ENCODE data around the gene SOWAHA.
A peak's percentile ranks its signal among the peaks of the same experiment; 100 is the strongest.

SOWAHA gene

DNA sequence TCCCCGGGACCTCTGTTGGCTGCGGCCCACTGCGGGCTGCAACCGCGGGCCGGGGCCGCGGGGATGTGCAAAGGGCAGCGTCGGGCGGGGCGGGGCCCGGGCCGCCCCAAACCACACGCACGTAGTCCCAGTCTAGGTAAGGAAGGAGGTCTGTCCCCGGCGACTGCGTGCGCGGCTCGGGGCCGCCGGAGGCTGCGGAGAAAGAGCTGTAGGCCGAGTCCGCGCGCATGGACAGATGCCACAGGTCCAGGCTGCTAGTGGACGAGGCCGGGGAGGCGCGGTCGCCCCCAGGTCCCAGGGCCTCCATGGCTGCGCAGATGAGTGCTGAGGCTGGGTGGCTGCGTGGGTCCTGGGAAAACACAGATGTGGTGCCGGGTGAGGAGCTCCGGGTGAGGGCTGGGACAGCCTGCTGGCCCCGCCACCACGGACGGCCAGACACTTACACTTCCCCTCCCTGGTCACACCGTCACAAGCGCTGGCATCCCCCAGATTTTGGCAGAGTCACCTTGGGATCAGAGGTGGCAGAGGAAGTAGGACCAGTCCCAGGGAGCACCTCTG, 12.8 kb downstream of the SOWAHA start:
- DNase-seq (ENCODE audit: low read depth) = no peak

- DNase-seq (ENCODE audit: low read depth) = no peak
These were observed 13.5 kb downstream of the SOWAHA start for GRCh38 chr5:132826424-132827082.

- no peak for DNase-seq (ENCODE audit: low read depth)
These were observed 15.0 kb downstream of the SOWAHA start for GRCh38 chr5:132827943-132828673.

GRCh38 chr5:132828846-132829494, 15.9 kb downstream of the SOWAHA start:
- no peak for DNase-seq (ENCODE audit: low read depth)

GRCh38 chr5:132829742-132830435, 16.8 kb downstream of the SOWAHA start:
- DNase-seq (ENCODE audit: low read depth) = peak; percentile 25

- peak; percentile 41 for DNase-seq (ENCODE audit: low read depth)
These were observed 17.5 kb downstream of the SOWAHA start, which contains the start of gene SHROOM1 for GRCh38 chr5:132830436-132831094. Gene SHROOM1, minus strand, starts transcription at chr5:132830647. Its CDS starts 4,507 bp downstream, at chr5:132826140.

DNA sequence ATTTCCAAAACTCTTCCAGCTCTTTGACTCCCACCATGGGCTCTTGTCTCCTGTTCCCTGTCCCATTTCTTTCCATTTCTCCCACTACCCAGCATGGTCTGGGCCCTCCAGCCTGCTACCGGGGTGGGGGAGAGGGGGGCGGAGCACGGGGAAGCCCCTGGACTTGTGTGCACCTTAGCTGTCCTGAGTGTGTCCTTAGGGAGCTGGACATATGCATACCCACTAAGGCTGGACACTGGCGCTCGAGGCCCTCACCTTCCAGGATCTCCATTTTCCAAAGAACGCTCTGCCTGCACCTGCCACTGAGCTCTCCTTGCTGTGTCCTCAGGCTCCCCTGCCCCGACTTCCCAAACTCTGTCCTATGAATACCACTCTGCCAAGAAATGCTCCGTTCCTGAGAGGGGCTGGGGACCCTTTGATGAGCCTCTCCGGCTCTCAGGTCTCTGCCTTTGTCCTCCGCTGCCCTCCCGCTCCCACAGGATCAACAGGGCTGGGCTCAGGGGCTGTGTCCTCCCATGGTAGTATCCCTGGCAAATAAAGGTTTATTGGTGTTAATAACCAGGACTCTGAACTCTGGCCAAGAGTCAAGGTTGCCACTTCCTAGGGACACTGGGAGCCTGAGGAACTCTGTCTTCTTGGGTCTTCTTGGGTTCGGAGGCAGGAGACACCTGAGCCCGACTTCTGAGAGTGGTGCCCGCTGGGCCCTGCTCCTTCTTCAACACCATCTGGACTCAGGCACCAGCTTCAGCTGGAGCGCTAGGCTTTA, 18.2 kb downstream of the SOWAHA start:
- no peak for DNase-seq (ENCODE audit: low read depth)

GRCh38 chr5:132832612-132833011, 19.5 kb downstream of the SOWAHA start:
- DNase-seq (ENCODE audit: low read depth) = no peak

GRCh38 chr5:132834057-132834456, 21.0 kb downstream of the SOWAHA start:
- DNase-seq (ENCODE audit: low read depth) = no peak

GRCh38 chr5:132836852-132837251, 23.8 kb downstream of the SOWAHA start:
- no peak for DNase-seq (ENCODE audit: low read depth)

DNA sequence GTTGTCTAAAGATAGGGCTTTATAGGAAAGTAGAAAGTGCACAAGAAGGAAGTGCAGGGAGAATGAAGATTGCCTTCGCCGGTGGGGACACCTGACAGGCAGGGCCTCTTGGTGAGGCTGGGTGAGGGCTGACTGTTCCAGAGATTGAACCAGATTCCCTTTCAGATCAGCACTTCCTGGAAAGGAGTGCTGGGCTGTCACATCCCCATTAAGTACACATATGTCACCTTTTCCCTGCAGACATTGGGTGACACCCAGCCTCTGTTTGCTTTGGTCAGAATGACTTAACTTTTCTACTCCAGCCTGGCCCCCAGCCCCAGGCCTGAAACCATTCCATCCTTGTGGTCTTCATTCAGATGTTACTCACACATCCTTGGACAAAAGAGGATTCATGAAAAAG, 24.8 kb downstream of the SOWAHA start:
- no peak for DNase-seq (ENCODE audit: low read depth)

DNA sequence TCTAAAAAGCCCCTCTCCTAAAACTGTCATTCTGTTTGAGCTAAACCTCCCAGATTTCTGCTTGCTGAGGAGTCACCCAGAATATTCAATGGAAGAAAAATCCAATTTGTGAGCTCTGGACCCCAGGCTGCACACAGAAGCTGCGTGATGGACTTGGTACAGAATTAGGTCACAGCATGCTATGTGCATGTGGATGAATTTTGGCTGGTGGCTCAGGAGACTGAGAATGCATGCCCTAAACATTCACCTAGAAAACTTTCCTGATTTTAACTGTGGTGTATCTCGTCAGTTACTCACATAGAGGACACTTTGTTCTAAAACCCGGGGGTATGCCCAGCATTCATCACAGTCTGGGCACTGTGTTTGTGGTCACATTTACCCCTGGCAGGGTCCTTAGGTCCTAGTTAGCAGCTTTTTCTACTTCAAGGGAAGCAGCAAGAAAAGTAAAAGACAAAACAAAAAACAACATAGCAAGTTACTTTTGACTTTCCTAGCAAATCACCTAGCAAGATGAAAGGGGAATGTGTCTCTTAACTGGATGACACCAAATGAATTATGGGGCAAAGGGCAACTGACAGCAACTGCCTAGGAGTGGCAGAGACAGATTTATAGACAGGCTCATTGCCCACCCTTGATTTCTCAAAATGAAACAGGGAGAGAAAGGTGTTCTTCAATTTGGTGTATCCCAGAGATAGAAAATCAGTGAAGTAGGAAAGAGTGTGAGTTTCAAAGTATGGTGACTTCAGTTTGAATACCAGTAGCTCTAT, 25.6 kb downstream of the SOWAHA start:
- no peak for DNase-seq (ENCODE audit: low read depth)

GRCh38 chr5:132839426-132840301, 26.6 kb downstream of the SOWAHA start:
- no peak for DNase-seq (ENCODE audit: low read depth)

- DNase-seq (ENCODE audit: low read depth) = no peak
These were observed 27.2 kb downstream of the SOWAHA start for GRCh38 chr5:132840313-132840712.

- DNase-seq (ENCODE audit: low read depth) = no peak
These were observed 27.8 kb downstream of the SOWAHA start for GRCh38 chr5:132840896-132841295.

DNA sequence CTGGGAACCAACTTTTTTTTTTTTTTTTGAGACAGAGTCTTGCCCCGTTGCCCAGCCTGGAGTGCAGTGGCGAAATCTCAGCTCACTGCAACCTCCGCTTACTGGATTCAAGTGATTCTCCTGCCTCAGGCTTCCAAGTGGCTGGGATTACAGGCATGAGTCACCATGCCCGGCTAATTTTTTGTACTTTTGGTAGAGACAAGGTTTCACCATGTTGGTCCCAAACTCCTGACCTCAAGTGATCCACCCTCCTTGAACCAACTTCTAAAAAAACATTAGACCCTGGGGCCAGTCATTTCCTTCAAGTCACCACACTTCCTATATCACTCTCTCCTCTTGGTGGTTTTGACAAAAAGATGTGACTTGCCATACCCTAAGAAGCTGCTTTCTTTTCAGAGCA, 28.2 kb downstream of the SOWAHA start:
- DNase-seq (ENCODE audit: low read depth) = no peak

DNA sequence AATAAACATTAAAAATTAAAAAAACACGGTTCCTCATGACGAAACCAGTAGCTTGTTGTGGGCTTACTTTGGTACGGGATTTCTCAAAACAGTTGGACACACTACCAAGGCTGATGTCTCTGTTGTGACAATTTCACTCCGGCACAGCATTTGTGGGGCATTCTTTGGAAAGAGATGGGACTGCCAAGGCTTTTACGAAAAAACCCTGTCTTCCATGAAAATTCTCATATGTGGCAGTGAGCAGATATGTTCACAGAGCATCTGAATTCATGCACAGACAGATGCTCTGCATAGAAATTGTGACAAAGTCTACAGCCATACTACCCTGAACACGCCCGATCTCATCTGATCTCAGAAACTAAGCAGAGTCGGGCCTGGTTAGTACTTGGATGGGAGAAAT, 35.2 kb downstream of the SOWAHA start:
- no peak for DNase-seq (ENCODE audit: low read depth)

DNA sequence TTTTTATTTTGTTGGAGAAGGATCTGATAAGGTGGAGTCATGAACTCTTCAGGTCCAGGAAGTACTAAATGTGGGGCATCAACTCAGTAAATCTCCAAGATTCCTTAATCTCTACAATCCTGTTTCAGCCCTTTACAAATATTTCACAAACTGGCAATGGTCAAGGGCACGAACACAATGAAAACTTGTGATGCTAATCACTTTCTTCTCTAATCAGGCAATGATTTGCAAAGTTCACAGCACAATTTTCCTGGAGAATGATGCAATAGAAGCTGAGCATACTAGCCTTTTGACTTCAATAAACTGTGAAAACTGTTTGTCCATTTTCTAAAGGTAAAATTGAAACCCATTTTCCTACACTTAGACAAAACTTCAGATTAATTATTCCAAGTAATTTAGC, 36.2 kb downstream of the SOWAHA start:
- no peak for DNase-seq (ENCODE audit: low read depth)

DNA sequence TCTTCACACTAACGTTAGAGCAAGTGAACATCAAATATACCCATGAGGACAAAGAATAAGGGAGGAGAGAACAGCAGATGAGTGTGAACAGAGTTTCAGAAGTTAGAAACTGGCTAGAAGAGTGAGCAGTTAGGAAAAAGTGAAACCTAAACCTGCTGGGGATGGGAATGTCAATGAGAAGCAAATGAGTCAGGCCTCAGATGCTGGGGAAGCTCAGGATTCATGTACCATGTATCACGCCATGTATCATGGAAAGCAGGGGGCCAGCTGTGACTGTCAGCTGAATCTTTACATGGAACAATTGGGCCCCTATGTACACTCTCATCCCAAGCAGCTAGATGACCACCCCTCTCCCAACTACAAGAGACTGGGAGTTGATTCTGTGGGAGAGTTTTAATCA, 37.0 kb downstream of the SOWAHA start:
- no peak for DNase-seq (ENCODE audit: low read depth)
